HG02610 (cell line): Measurements from ENCODE around the gene UQCRFS1.
"Not testable (repeated sequence)": the region's sequence is repeated elsewhere in the genome, so short reads cannot be mapped to it uniquely, and the experiment has no call there.

Experiments
- ATAC-seq: cut with Tn5 transposase; IDR thresholded peaks from one replicate; pipeline ENCODE4 v1.9.1; 2021; ENCODE audit warnings: mild to moderate bottlenecking, moderate library complexity; ENCODE audit not compliant: unreplicated experiment

Gene UQCRFS1

GRCh38 chr19:29212648-29213573 is at the start of gene UQCRFS1:
TSS of gene UQCRFS1 (minus strand) at chr19:29213151. CDS start at chr19:29213118, 33 bp downstream.
- ATAC-seq = peak; percentile 96

GRCh38 chr19:29262085-29262484 is 49.1 kb upstream of the UQCRFS1 start:
- ATAC-seq = no peak

- ATAC-seq = no peak
These were observed 47.7 kb upstream of the UQCRFS1 start for GRCh38 chr19:29260477-29261317.

GRCh38 chr19:29259867-29260281 is 46.9 kb upstream of the UQCRFS1 start:
- no peak for ATAC-seq

GRCh38 chr19:29259153-29259552 is 46.2 kb upstream of the UQCRFS1 start:
- no peak for ATAC-seq

- ATAC-seq = no peak
These were observed 43.6 kb upstream of the UQCRFS1 start for GRCh38 chr19:29256516-29256915.

GRCh38 chr19:29255912-29256311 is 43.0 kb upstream of the UQCRFS1 start:
- ATAC-seq = no peak

GRCh38 chr19:29255006-29255405 is 42.1 kb upstream of the UQCRFS1 start:
- ATAC-seq = no peak

GRCh38 chr19:29249798-29250197 is 36.8 kb upstream of the UQCRFS1 start:
- ATAC-seq = not testable (repeated sequence)

GRCh38 chr19:29248332-29248844 is 35.4 kb upstream of the UQCRFS1 start:
- ATAC-seq = no peak

- ATAC-seq = no peak
These were observed 34.9 kb upstream of the UQCRFS1 start for GRCh38 chr19:29247872-29248271.

- ATAC-seq = no peak
These were observed 34.5 kb upstream of the UQCRFS1 start for GRCh38 chr19:29247471-29247870.

- ATAC-seq = no peak
These were observed 34.1 kb upstream of the UQCRFS1 start for GRCh38 chr19:29247051-29247450.

- no peak for ATAC-seq
These were observed 32.3 kb upstream of the UQCRFS1 start for GRCh38 chr19:29245215-29245614.

- no peak for ATAC-seq
These were observed 28.4 kb upstream of the UQCRFS1 start for GRCh38 chr19:29241324-29241723.

- no peak for ATAC-seq
These were observed 26.3 kb upstream of the UQCRFS1 start for GRCh38 chr19:29239213-29239776.

- ATAC-seq = no peak
These were observed 20.6 kb upstream of the UQCRFS1 start for GRCh38 chr19:29233591-29233990.

- no peak for ATAC-seq
These were observed 19.4 kb upstream of the UQCRFS1 start for GRCh38 chr19:29232315-29232852.

- not testable (repeated sequence) for ATAC-seq
These were observed 18.4 kb upstream of the UQCRFS1 start for GRCh38 chr19:29231306-29231705.

- ATAC-seq = no peak
These were observed 4.7 kb upstream of the UQCRFS1 start for GRCh38 chr19:29217616-29218015.

GRCh38 chr19:29216021-29216420 is 3.1 kb upstream of the UQCRFS1 start:
- ATAC-seq = no peak
